Activated CD8-positive, alpha-beta memory T cell treated with anti-CD3 and anti-CD28 coated beads for 4 hours (primary cell): ENCODE measurements around the gene IKZF1.
"Not testable (repeated sequence)": the region's sequence is repeated elsewhere in the genome, so short reads cannot be mapped to it uniquely, and the experiment has no call there.

Experiments used
- DNase-seq, 2 donors: peaks; one replicate each; pipeline ENCODE4 v3.0.0-alpha.2; 2020; ENCODE audit warnings: low read depth in 2 of 2

Gene IKZF1

DNA sequence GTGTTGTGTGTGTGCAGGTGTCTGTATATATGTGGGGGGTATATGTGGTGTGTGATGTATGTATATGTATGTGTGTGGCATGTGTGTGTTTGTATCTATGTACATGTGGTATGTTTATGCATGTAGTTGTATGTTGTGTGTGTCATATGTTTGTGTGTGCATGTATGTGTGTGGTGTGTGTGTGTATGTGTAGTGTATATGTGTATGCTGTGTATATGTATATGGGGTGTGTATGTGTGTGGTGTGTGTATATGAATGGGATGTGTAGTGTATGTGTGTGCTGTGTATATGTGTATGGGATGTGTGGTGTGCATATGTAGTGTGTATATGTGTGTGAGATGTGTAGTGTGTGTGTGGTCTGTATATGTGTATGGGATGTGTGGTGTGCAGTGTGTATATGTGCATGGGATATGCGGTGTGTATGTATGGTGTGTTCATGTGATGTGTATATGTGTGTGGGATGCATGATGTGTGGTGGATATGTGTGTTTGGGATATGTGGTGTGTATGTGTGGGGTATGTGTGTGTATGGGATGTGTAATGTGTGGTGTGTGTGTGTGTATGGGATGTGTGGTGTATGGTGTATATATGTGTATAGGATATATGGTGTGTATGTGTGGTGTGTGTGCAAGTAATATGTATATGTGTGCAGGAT lies 30.0 kb downstream of the IKZF1 start:
- DNase-seq, result no peak

DNA sequence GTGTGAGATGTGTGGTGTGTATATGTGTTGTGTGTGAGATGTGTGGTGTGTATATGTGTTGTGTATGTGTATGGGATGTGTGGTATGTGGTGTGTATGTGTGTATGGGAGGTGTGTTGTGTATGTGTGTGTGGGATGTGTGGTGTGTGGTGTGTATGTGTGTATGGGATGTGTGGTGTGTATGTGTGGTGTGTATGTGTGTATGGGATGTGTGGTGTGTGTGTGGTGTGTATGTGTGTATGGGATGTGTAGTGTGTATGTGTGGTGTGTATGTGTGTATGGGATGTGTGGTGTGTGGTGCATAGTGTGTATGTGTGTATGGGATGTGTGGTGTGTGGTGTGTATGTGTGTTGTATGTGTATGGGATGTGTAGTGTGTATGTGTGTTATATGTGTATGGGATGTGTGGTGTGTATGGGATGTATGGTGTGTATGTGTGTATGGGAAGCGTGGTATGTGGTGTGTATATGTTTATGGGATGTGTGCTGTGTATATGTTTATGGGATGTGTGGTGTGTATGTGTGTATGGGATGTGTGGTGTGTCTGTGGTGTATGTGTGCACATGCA lies 30.8 kb downstream of the IKZF1 start:
- no peak for DNase-seq

DNA sequence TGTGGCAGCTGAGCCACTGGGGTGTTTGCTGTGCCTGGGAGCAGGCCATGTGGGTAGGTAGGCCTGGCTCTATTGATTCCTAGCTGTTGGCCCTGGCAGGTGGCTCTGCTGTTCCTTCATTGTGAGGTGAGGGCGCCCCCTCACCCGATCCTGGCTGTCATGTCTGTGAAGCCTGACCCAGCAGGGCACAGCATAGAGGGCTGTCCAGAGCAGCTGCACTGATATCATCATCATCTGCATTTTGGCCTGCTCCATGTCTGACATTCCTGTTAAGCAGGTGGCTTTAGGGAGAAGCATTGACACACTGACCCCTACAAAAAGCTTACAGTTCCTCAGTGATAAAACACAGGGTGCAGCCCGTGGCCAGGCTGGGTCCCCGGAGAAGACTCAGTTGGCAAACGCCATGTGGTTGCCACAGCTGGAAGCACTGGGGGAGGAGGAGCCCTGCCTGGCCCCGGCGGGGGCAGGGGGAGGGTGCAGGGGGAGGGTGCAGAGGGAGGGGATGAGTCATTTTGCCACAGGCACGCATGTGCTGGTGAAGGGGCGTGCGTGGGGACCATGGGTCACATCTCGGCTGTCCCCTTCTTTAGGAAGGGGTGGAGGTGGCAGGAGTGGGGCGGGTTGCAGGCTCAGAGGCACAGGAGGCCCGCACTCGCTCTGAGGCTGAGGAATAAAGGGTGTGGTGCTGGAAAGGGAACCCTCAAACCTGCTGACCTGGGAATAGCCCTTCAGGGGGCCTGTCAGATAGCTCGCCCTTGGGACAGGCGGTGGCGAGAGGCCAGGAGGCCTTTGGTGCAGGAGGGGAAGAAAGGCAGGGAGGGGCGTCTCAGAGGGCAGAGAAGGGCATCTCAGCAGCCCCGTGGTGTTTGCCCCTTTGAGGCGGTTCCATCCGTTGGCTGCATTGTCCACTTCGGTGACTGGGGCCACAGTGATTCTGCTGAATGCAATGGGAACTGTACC lies 31.6 kb downstream of the IKZF1 start:
- peak; percentile 72 to 86 for DNase-seq

DNA sequence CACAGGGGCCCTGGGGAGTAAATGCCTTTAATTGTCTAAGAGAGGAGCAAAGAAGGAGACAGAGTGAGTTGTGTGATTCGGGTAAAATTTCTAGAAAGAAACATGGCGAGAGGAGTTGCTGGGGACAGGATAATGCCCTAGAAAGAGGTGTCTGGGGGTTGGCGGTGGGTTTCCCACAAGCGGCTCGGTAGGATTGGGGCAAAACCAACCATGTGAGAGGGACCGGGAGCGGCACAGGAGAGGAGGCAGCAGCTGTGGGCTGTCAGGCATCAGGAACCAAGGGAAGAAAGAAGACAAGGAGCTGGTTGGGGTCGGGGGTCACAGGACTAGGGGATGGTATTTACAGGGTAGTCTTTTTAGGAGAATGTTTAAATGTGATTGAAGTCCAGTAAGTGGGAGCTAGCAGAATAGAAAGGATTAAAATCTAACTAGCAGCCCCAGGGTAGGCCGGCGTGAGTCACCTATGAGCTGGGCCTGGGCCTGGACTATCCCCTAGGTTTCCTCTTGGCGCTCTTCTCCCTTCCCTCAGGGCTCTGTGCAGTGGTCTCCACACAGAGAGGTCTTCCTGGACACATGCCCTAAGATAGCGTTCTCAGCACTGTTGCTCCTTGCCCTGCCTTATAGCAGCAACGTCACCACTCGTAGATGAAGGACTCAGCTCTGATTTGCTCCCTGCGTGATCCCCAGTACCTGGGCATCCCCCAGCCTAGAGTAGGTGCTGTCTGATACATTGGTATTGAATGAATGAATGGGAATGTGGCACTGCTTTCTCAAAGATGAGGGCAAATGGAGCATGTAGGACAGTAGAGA lies 32.6 kb downstream of the IKZF1 start:
- no peak for DNase-seq

DNA sequence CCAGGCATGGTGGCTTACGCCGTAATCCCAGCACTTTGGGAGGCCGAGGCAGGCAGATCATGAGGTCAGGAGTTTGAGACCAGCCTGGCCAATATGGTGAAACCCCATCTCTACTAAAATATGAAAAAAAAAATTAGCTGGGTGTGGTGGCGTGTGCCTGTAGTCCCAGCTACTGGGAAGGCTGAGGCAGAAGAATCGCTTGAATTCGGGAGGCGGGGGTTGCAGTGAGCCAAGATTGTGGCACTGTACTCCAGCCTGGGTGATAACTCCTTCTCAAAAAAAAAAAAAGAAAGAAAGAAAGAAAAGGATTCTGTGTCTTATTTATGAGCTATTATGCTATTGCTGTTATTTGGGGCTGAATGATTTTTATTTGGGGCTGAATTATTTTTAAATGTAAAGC lies 35.0 kb downstream of the IKZF1 start:
- DNase-seq, result not testable (repeated sequence)

DNA sequence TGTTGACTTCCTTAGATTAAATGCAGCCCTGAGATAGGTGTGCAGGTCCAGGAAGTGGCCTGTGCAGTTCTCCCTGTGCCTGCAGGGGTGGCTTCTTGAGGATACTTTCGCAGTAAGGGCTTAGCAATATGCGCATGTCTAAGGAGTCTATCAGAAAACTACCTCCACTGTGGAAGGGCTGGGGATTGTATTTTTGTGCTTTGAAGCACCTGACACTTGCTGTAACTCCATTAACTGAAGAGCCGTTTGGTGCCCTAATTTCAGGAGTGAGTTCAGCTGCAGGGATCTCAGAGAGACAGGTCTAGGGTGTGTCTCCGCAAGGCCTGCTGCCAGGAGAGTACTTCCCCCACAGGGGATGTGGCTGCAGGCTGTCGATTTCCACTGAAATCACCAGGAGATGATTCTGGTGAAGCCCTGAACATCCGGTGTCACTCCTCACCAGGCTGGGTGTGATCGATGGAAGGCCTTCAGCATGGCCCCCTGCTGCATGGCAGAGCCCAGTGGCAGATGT lies 35.5 kb downstream of the IKZF1 start:
- no peak for DNase-seq

DNA sequence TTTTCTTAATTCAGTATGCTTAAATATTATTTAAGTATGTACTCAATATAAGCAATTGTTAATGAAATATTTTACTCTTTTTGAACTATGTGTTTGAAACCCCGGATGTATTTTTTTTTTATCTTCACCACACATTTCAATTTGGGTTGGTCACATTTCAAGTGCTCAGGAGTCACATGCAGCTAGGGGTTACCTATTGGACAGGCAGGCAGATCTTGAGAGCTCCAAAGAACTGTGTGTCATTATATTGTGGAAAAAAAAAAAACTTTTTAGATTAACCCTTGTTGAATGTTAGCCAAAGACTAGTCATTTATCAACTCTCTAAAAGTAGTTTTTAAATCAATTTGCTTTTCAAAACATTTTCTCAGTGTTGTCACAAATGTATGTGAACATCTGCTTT lies 37.2 kb downstream of the IKZF1 start:
- no peak for DNase-seq

DNA sequence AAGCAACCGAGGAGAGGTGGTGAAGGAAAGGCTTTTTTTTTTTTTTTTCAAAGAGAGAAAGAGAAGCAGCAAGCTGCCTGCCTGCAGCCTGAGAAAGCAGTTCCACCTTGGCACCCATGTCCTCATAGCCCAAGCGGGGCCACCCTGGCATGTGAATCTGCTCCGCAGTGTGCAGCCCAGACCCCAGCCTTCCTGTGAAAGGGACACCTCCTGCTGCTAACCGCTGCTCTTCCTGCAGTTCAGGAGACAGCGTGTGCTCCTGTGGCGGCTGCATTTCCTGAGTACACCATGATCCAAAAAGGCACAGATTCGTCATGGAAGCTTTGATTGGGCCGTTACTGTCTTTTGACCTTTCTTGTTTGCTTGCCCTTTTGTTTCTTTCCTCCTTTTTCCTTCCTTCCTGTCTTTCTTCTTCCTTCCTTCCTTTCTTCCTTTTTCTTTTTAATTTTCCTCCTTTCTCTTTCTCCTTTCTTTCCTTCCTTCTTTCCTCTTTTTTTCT lies 38.1 kb downstream of the IKZF1 start:
- DNase-seq, result no peak

DNA sequence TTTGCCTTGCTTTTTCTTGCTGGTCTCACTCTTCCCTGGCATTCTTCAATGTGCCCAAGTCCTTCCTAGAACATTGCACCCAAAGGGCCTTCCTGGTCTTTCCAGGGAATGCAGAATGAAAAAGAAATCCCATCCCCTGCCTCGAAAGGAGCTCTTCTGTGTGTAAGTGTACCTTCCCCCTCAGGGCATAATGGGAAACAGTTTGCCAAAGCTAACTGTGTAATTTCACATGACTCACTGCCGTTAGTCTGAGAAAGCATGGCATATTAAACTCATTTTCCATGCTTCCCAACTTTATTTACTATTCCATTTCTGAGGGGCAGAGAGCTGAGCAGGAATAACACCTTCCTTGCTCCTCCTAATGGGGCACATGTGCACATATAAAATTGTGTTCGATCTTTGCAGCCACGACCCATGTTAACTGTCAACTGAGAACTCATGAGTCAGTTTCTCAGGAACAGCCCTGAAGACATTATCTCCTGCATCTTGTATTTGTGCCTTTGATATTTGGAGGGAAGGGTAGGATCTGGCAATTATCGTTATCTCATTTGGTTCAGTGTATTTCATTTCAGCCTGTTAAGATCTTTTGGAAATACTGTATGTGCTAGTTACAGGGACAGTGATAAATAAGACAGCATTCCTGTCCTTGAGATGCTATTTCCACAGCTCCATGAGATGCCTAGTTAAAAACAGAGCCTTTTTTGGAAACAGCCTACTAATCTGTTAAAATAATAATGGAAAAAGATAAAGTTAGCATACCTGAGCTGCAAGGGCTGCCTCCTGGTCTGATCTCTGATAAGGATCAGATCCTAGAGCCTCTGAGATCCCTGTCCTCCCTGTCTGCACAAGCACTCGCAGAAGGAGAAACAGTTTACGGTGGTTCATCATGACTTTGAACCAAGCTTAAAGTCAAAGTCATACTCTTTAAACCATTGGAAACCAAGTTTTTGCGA lies 42.3 kb downstream of the IKZF1 start:
- no peak for DNase-seq

DNA sequence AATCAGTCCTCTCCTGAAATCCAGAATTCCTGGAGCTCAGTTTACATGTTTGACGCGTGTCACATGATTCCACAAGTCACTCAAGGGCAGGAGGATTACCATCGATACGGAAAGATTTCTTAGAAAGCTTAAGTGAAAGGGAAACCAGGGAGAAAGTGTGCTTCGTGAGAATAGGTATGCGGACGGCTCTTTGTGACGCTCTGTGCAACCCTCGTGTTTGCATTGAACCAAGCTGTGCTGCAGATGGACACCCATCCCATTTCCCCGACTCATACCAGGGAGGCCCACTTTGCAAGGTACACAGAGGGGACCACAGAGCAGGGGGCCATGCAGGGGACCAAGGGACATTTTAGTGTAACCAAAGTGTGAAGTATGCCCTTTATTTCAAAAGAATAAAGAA lies 43.2 kb downstream of the IKZF1 start:
- DNase-seq, result no peak

DNA sequence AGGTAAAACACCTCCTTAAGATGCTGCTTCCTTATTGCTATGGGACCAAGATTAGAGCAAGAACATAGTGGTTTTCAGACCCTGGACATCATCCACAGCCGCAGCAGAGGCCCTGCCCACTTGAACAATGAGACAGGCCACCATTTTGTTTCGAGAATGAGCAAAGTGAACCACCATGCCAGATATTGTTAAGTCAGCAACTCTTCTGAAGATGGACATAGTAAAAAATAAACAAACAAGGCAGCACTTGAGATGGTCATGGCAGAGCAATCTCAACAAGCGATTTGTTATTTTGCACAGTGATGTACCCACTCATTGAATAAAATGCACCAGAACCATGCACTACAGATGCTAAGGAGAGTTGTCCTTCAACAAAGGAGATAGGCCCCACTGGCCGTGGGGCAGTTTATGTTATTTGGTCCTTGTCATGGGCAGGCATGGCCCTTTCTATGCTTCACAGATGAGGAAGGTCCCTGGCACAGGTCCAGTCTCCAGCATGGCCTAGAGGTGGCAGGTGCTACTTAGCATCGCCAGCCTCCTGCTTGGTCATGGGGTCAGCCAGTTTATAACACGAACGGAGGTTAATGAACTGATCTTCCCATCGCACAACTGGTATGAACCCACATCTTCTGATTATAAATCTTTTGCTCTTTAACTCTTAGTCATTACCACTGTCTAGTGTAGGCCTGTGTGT lies 44.1 kb downstream of the IKZF1 start:
- no peak for DNase-seq

DNA sequence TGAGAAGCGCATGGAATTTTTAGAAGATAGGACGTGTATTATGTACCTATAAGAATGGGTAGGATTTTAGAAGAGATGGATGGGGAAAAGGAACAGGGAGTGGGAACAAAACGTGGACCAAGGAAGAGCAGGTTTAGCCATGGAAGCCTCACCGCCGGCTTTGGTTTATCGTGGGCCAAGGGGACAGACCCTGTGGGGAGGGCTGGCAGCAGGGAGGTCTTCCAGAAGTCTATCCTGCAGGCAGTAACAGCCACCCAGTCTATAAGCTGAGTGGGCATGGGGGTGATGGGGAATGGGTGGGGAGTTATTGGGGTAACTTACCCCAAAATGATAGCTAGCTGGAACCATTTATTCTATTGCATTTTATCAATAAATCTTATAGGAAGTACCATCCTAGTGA lies 44.9 kb downstream of the IKZF1 start:
- no peak for DNase-seq

DNA sequence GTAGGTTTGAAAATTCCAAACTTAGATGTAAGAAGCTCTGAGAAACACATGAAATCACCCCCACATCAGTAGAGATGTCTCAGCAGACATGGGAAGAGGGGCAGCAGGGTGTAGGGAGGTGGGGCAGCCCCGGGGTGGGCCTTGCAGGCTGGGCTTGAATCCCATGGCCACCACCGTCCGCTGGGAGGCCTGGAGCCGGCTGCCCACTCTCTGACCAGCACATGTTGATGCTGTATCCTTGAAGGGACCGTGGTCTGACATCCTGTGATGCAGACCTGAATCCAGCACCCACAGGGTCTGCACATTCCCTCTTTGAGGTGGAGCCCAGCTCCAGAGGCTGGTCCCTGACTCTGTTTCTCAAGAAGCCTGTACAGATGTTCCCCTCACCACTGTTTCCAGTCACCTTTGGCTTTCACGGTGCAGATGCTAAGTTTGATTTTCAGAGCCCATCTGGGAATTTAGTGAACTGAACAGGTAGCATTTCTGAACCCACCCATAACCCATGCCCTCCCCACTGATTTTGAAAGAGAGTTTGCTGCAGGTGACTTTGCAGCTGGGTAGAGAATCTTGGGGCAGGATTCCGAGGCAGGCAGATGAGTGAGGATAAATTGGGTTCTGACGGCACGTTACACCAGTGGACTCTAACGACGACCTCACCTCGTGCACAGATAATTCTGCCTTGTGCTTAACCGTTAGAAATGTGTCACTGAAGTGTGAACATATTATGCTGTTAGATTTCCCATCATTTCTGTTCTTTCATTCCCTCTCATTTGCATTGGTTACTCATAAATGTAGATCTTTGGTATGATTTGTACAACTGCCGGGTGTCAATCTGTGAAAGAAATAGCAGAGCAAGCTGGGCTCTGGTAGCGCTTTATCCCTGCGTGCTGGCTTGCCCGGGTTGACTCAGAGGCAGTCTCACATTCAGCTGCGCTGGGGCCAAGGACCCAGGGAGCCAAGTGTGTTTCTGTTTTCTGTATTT lies 45.7 kb downstream of the IKZF1 start:
- DNase-seq, result peak in 1 of 2 donors; percentile 64

DNA sequence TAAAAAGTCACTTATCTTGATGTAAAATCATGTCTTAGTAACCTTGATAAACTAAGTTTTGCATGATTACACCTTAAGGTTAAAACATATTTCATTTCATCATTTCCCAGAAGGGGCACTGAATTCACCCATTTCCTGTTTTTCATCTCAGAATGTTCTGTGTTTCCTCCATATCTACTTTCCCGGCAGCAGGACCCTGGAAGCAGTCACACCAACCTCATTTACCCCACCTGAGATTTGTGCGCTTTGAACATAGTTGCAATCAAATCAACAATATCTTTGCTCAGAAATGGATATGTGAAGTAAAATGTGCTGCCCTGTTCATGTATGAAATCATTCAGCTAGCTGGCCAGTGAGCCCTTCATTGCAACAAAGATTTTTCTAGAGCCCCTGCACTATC lies 46.8 kb downstream of the IKZF1 start:
- no peak for DNase-seq

DNA sequence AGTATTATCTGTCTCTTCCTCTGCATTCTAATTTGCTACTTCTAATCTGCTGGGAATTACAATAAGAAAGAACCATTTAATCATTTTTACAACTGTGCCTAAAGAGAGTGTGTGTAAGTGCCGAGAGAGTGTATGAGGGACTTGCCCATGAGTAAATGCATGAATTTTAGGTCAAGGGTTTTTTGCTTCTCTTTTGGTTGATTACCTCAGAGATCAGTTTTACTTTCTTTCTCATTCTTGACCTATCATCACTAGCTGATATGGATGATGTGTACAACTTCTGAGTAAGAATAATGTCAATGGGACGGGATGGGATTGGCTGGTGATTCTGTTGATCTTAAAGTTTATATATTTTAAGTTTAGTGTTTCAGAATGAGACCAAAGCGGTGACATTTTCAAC lies 47.8 kb downstream of the IKZF1 start:
- DNase-seq, result no peak

DNA sequence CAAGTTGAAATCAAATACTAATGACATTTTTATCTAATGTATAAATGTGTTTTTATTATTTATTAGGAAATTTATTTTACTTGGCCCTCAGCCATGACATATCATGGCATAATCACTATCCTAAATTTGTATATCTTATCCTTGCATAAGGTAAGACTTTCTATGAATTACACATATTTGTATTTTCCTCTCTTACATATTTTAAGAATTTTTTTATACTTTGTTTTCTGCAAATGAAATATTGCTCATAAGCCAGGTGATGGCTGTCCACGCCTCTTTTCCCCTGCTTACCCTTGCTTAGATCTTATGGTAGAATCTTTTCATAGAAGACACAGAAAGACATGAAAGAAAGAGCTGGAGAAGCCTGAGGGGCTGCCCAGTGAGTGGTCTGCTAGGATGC lies 48.2 kb downstream of the IKZF1 start:
- DNase-seq, result no peak

DNA sequence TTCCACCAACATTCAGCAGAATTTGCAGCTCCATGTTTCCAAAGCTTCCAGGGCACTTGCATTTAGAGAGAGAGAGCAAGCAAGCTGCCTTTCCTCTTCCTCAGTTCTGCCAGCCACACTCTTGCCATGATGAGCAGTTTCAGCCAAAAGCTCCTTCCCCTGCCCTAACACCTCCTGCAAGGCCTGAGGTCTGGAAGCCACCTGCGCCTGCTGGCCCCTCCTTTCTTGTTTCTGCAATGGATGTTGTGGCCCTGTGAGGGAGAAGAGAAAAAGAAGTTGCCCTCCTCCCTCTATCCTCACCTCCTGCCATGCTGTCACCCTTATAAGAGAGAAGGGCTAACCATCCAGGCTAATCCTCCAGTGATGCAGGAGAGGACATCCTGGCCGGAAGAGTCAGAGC lies 48.7 kb downstream of the IKZF1 start:
- no peak for DNase-seq

DNA sequence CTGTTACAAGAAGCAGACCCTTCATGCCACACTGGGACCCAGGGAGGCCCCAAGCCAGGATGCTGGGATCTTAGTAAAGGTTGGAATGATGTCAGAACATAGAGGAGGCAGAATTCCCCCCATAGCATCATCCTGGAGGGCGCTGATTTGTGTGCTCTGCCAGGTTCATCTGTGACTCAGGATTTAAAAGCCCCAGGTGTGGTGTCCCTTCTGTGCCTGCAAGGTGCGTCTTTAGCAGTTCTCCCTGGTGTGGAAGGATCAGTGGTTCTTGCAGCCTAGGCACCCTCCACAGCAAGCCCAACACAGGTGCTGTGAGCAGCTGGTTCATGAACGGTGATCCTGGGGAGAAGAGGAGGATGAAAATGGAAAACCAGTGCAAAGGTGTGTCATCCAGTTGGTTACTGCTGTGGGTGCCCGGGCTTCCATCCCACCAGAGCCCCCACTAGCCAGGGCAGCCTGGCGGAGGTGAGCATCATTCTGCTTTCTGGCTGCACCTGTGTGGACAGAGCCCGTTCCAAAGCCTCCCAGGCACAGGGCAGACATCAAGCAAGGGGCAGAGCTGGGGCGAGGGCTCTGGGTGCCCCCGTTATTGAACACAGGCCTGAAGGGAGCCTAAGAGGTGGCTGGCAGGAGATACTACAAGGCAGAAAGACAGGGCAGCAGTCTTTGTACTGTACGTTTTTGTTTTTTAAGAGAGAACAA lies 49.5 kb downstream of the IKZF1 start:
- DNase-seq, result no peak
